ENCODE results near the gene APOB. TPM values are rescaled to one million over a fixed set of nuclear protein-coding genes. Genes with fewer than 3 reads are reported as not detected.

Gene APOB
- polyA plus RNA-seq, 6 donors from 2014 or later: not detected

DNA sequence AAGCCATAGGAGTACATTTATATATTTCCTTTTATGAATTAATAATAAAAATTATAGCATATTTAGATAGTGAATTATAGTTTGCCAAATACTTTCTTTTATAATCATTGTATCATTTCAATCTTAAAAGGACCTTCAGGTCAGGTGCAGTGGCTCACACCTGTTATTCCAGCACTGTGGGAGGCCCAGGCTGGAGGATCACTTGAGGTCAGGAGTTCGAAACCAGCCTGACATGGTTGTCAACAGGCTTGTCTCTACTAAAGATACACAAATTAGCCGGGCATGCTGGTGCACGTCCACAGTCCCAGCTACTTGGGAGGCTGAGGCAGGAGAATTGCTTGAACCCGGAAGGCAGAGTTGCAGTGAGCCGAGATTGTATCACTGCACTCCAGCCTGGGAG, 19.7 kb downstream of the APOB start:
- Mint-ChIP-seq H3K4me3 (no peak overlapping the region), H3K36me3 (no peaks in the 10 kb centered on the region), H3K4me1 (no peaks in the 10 kb centered on the region), H3K27ac (no peak overlapping the region), H3K9me3 (no peaks in the 10 kb centered on the region), H3K27me3 (peaks cover under 1 to 24% (median 14%) of the 10 kb centered on the region in 3 donors)
- no peak for DNase-seq
- no peak for ATAC-seq (ENCODE audit: low read depth in 2 of 2)

DNA sequence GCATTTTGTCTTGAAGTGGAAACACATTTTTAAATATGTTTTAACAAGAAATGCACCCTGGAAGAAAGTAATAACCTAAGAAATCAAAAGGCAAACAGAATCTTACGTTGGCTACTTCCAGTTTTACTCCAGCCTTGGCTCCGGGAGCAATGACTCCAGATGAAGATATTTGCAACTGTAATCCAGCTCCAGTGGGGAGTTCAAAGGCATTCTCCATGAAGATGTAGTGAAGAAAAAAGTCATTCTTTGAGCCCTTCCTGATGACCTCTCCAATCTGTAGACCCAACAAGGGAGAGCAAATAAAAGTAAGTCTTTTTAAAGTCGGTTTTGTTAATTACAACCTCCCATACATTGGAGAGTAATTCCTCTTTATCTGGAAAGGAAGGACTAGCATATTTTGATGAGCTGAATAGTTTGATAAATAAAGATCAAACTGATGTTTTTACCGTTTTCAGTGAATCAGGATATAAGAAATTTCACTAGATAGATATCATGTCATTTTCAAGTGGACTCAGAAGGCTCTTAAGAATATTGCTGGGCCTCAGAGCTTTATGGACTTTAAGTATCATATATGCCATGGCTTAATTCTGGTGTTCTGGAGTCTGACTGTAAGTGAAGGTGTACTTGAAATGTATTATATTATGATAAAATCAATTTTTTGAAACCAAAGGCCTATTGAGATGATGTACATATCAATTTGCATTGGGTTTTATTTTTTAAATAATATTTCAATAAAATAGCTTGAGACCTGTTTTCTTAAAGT, 20.3 kb downstream of the APOB start:
- H3K27ac Mint-ChIP-seq: no peak overlapping the region
- H3K36me3 Mint-ChIP-seq: no peaks in the 10 kb centered on the region
- ATAC-seq (ENCODE audit: low read depth in 2 of 2): no peak
- no peak for DNase-seq
- peaks cover 5 to 18% (median 11%) of the 10 kb centered on the region in 3 donors for H3K27me3 Mint-ChIP-seq
- no peak overlapping the region for H3K4me3 Mint-ChIP-seq
- H3K9me3 Mint-ChIP-seq: peaks cover 0 to 2% (median 0%) of the 10 kb centered on the region in 7 donors
- no peaks in the 10 kb centered on the region for H3K4me1 Mint-ChIP-seq

DNA sequence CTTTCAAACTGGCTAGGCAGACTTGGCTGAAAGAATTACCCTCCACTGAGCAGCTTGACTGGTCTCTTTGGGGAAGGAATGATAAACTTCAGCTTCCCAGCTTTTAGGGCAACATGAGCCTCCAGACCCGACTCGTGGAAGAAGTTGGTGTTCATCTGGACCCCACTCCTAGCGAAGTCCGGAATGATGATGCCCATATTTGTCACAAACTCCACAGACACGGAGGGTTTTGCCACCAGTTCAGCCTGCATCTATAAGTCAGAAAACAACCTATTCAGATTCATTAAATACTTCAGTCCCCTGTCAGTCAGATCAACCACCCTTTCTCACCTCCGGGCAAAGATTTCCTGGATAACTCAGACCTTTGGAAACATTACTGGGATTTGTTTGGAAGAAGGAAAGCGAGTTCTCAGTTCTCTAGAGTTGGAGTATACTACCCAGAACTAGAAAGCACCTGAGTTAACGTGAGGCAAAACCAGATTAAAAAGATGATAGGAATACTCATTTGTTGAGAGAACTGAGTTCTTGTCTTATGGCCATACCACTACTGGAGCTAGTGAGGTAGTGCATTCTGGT, 21.0 kb downstream of the APOB start:
- Mint-ChIP-seq H3K36me3 (no peaks in the 10 kb centered on the region), H3K27me3 (peaks cover 11 to 18% (median 11%) of the 10 kb centered on the region in 3 donors), H3K4me3 (no peak overlapping the region)

DNA sequence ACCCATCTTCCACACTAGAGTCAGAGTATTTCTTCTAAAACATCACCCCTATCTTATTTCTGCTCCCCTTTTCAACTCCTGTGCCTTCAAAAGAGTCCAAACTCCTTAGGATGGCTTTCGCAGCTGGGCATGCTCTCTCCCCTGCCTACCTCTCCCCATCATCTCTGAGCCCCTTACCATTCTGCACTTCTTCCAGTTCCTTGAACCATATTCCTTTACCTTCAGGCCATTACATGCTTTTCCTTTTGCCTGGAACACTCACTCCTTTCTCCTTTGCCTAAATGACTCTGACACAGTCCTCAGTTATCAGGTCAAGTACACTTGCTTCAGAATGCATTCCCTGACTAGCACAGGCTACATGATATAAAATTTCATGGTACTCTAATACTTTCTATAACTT, 22.4 kb downstream of the APOB start:
- H3K27me3 Mint-ChIP-seq: peaks cover 11 to 13% (median 11%) of the 10 kb centered on the region in 3 donors
- ATAC-seq (ENCODE audit: low read depth in 2 of 2): no peak
- H3K9me3 Mint-ChIP-seq: peaks cover 0 to 7% (median 0%) of the 10 kb centered on the region in 7 donors
- H3K27ac Mint-ChIP-seq: no peak overlapping the region
- no peaks in the 10 kb centered on the region for H3K36me3 Mint-ChIP-seq
- no peak for DNase-seq
- no peaks in the 10 kb centered on the region for H3K4me1 Mint-ChIP-seq
- H3K4me3 Mint-ChIP-seq: no peak overlapping the region

More for the DNA sequence above, 21.0 kb downstream of the APOB start:
- no peak for ATAC-seq (ENCODE audit: low read depth in 2 of 2)
- no peak for DNase-seq
- H3K9me3 Mint-ChIP-seq: peaks cover 0 to 7% (median 0%) of the 10 kb centered on the region in 7 donors
- H3K27ac Mint-ChIP-seq: no peak overlapping the region
- no peaks in the 10 kb centered on the region for H3K4me1 Mint-ChIP-seq

DNA sequence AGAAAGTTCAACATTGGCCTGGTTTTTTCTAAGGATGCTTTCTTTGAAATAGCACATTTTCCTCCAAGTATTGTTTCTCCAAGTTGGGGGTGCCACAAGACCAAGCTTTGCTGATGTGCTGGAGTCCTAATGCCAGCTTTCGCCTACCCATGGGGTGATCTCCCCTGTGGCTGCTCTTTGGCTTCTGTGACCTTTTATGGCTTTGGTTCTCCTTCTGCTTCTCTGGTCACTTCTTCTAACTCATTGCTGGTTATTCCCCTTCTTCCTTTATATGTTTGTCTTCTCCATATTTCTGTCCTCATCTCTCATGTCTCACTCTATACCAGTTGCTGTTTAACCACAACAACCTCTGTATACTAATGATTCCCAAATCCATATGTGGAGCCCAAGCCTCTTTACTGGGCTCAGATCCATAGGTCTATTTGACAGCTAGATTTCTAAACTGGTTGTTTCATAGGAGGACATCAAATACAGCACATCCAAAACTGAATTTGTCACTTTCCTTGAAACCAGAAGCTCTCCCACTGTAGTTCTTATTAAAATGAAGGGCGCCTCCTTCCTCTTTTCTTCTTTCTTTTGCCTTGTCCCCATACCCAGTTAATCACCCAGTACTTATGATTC, 23.1 kb downstream of the APOB start:
- H3K36me3 Mint-ChIP-seq: no peaks in the 10 kb centered on the region
- H3K4me3 Mint-ChIP-seq: no peak overlapping the region
- DNase-seq: no peak
- no peak for ATAC-seq (ENCODE audit: low read depth in 2 of 2)
- H3K27ac Mint-ChIP-seq: no peak overlapping the region
- no peaks in the 10 kb centered on the region for H3K4me1 Mint-ChIP-seq
- H3K9me3 Mint-ChIP-seq: peaks cover 0 to 7% (median 0%) of the 10 kb centered on the region in 7 donors
- peaks cover 11 to 13% (median 11%) of the 10 kb centered on the region in 3 donors for H3K27me3 Mint-ChIP-seq

DNA sequence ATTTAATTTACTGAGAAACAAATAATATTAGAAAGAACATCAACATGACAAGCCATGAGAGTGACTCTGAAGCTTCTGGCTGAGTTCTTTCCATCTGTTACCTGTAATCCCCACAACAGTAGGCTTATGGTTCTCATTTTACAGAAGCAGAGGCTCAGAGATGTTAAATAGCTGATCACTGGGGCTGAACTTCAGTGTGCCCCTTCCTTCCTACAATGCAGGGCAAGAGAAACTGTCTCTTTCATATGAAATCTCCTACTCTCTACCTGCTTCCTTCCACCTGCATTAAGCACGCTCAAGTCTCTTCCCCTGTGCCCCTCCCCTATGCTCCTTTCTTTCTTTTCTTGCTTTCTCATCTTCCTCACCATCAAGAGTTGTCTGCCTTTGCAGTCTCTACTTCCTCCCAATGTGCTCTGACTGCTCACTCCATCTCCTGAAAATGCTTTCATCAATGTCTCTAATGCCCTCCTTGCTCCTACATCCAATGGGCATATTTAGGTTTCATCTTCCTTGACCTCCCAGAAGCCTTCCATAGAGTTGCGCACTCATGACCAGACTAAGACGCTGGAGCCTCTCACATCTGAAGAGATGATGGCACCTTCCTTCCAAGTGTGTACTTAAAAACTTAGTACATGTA, 23.7 kb downstream of the APOB start:
- Mint-ChIP-seq H3K27me3 (peaks cover 11 to 13% (median 12%) of the 10 kb centered on the region in 3 donors), H3K36me3 (no peaks in the 10 kb centered on the region), H3K4me3 (no peak overlapping the region), H3K9me3 (peaks cover 0 to 7% (median 0%) of the 10 kb centered on the region in 7 donors), H3K27ac (no peak overlapping the region), H3K4me1 (no peaks in the 10 kb centered on the region)
- DNase-seq: no peak
- no peak for ATAC-seq (ENCODE audit: low read depth in 2 of 2)

DNA sequence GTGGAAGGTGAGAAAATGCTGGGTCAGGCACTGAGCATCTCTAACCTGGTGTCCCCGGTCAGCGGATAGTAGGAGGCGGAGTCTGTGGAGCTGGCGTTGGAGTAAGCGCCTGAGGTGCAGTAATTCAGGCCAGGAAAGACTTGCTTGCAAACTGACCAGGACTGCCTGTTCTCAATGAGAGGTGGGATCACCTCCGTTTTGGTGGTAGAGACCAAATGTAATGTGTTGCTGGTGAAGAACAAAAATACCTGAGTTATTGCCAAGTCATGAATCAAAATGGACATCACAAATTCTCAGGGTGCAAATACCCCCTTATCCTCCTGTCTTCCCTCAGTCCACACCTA, 24.2 kb downstream of the APOB start:
- Mint-ChIP-seq H3K27me3 (peaks cover 11 to 16% (median 13%) of the 10 kb centered on the region in 3 donors), H3K4me1 (no peaks in the 10 kb centered on the region), H3K27ac (no peak overlapping the region), H3K9me3 (peaks cover 0 to 7% (median 0%) of the 10 kb centered on the region in 7 donors), H3K36me3 (no peaks in the 10 kb centered on the region), H3K4me3 (no peak overlapping the region)
- ATAC-seq (ENCODE audit: low read depth in 2 of 2) (no peak), DNase-seq (no peak)

DNA sequence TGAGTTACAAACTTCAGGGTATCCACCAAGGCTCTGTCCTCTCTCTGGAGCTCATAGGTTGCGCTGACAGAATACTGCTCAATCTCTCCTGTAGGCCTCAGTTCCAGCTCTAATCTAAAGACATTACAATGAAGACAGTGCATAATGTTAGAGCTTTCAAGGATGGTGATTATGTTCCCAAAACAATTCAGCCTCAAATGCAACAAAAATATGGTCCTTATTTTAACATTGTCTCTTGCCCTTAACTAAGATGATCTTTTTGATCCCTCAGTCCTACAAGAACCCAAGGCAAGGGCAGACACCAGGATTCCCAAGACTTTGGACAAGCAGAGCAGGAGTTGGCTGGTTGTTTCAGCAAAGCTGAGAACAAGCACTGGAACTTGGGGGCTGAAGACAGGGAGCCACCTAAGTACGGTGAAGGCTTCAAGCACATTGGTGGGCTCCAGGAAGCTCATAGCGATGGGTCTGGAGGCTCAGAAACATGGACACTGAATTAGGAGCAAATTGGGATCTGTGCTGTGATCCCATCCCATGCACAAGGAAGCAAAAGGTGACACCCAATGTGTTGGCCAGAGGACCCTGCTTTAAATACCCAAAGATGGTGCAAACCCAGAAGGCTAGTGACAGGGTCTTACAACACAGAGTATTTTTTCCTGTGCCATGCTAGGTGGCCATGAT, 24.7 kb downstream of the APOB start:
- ATAC-seq (ENCODE audit: low read depth in 2 of 2) (no peak), DNase-seq (no peak)
- Mint-ChIP-seq H3K4me3 (no peak overlapping the region), H3K9me3 (peaks cover 0 to 7% (median 0%) of the 10 kb centered on the region in 7 donors), H3K4me1 (no peaks in the 10 kb centered on the region), H3K27me3 (peaks cover 11 to 16% (median 13%) of the 10 kb centered on the region in 3 donors), H3K27ac (no peak overlapping the region), H3K36me3 (no peaks in the 10 kb centered on the region)

DNA sequence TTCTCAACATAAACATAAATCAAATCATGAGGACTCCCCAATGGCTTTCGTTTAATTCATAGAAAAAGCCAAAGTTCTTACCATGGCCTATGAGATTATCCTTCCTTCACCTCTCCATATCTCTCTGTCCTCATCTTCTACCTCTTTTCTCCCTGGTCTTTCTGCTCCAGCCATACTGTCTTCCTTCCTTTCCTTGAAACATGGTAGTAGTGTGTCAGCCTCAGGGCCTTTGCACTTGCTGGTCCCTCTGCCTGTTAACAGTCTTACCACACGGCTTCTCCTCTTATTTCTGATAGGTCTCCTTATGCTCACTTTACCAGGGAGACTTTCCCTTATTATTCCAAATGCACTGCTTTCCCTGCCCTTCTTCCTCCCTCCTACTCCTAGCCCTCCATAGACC, 25.6 kb downstream of the APOB start:
- peaks cover 0 to 7% (median 0%) of the 10 kb centered on the region in 7 donors for H3K9me3 Mint-ChIP-seq
- peaks cover 11 to 18% (median 16%) of the 10 kb centered on the region in 3 donors for H3K27me3 Mint-ChIP-seq
- no peak overlapping the region for H3K27ac Mint-ChIP-seq
- ATAC-seq (ENCODE audit: low read depth in 2 of 2): no peak
- H3K36me3 Mint-ChIP-seq: no peaks in the 10 kb centered on the region
- no peak overlapping the region for H3K4me3 Mint-ChIP-seq
- no peaks in the 10 kb centered on the region for H3K4me1 Mint-ChIP-seq
- DNase-seq: no peak

DNA sequence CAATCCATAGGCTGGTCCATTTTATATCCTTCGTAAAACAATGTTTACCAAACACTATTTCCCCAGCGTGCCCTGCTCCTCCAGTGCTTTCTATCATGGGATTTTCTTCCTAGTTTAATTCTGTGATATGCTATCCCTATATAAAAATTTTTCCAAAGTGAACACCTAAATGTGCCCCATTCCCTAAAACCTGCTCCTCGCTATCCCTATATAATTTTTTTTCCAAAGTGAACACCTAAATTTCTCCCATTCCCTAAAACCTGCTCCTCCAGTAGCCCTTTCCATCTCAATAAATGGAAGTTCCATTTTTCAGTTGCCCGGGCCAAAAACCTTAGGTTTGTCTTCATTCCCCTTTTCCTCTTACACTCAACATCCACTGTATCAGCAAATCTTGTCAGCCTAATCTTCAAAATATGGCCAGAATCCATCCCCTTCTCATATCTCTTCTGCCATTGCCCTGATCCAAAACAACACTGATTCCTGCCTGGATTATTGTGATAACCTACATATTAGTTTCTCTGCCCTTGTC, 26.1 kb downstream of the APOB start:
- H3K36me3 Mint-ChIP-seq: no peaks in the 10 kb centered on the region
- peaks cover 0 to 7% (median 0%) of the 10 kb centered on the region in 7 donors for H3K9me3 Mint-ChIP-seq
- H3K4me3 Mint-ChIP-seq: no peak overlapping the region
- DNase-seq (no peak), ATAC-seq (ENCODE audit: low read depth in 2 of 2) (no peak)
- no peak overlapping the region for H3K27ac Mint-ChIP-seq
- no peaks in the 10 kb centered on the region for H3K4me1 Mint-ChIP-seq
- peaks cover 11 to 18% (median 16%) of the 10 kb centered on the region in 3 donors for H3K27me3 Mint-ChIP-seq

DNA sequence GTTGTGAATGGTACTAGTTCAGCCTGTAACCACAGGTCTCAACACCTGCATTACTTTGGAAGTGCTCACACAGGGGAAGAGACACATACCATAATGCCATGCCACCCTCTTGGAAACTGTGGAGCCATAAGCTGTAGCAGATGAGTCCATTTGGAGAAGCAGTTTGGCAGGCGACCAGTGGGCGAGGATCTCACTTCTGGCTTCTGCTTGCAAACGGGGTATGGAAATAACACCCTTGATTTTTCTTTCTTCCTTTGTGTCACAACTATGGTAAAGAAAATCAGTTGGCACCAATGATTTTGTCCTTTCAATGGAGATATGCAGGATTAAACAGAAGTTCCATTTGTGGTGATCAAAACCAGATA, 28.6 kb downstream of the APOB start:
- no peaks in the 10 kb centered on the region for H3K36me3 Mint-ChIP-seq
- H3K4me3 Mint-ChIP-seq: no peak overlapping the region
- ATAC-seq (ENCODE audit: low read depth in 2 of 2): no peak
- H3K4me1 Mint-ChIP-seq: no peaks in the 10 kb centered on the region
- H3K9me3 Mint-ChIP-seq: peaks cover 0 to 7% (median 0%) of the 10 kb centered on the region in 7 donors
- no peak for DNase-seq
- no peak overlapping the region for H3K27ac Mint-ChIP-seq
- H3K27me3 Mint-ChIP-seq: peaks cover 11 to 23% (median 18%) of the 10 kb centered on the region in 3 donors

DNA sequence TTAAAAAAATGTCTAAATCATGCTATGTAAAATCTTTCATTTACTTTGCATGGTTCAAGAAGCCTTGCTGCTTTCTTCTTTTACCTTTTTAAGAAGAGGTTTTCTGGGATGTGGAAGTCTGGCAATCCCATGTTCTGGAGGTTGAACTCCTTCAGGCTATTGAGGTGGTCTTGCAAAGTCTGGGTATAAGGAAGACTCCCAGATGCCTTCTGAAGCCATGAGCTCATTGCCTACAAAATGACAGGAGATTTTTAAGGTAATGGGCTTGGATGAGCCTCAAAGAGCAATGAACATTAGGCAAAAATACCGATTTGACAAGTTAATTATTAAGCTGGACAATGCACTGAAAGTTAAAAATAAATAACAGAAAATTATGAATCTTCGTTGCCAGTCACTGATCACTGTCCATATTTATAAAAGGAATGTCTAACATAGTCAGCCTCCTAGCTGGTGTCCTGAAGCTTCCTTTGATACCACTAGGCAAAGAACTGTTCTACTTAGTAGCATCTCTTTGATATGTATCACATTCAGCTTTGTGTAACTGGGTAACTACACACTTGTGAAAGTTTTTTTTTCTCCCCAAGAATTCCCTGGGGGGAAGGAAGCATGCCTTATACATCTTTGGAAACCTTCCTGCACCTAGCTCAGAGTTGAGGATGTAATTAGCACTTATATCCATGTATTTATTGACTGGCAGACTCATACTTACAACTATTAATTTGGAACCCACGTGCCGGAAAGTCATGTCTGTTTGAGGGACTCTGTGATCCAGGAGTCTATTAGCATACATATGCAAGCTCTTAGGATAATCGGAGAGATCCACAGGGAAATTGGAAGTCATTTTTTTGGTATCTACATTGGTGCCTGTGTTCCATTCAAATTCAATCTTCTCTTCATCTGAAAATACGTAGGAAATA, 29.3 kb downstream of the APOB start:
- H3K9me3 Mint-ChIP-seq: peaks cover 0 to 7% (median 0%) of the 10 kb centered on the region in 7 donors
- no peak for ATAC-seq (ENCODE audit: low read depth in 2 of 2)
- no peak overlapping the region for H3K4me3 Mint-ChIP-seq
- H3K4me1 Mint-ChIP-seq: no peaks in the 10 kb centered on the region
- DNase-seq: no peak
- H3K27me3 Mint-ChIP-seq: peaks cover 15 to 23% (median 18%) of the 10 kb centered on the region in 3 donors
- no peak overlapping the region for H3K27ac Mint-ChIP-seq
- no peaks in the 10 kb centered on the region for H3K36me3 Mint-ChIP-seq
